T follicular helper cell (primary cell): ENCODE data around the gene APBA2.

Source experiments
- DNase-seq: peaks from one replicate; pipeline ENCODE4 v3.0.0-alpha.2; 2020; ENCODE audit warnings: low read depth

The APBA2 gene

DNA sequence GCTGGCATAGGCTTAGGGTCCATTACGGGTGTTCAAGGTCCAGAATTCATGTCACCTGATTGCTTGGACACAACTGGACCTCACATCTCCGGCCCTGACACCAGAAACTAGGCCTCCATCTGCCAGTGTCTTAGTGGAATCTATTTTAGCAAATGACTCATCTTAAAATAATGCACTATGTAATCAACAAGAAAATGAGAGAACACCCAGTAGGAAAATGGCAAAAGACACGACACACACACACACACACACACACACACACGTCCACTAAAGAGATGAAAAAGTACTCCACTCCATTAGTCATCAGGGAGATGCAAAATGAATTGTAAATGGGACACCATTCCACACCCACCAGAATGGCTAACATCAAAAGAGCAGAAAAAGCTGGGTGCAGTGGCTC lies 11.2 kb downstream of the APBA2 start:
- no peak for DNase-seq

DNA sequence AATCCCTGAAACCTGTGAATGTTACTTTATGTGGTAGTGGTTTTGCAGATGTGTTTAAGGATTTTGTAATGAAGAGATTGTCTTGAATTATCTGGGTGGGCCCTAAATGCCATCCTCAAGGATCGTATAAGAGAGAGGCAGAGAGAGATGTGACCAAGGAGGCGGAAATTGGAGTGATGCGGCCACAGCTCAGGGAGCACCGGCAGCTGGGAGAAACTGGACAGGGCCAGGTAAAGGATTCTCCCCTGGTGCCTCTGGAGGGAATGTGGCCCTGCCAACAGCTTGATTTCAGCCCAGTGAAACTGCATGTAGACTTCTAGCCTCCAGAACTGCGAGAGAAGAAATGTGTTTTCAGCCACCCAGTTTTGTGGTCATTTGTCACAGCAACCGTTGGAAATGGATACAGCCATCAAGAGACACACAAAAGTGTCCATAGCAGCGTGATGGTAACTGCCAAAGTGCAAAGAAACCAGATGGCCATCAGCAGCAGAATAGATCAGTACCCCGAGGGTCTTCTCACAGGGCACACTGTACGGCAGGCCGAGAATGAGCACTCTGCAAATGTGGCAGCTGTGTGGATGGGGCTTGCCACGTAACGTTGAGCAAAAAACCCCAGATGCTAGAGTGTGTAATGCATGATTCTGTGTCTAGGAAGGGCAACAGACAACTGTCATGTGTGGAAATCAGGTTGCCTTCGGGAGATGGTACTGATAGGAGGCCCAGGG lies 12.2 kb downstream of the APBA2 start:
- DNase-seq = no peak

GRCh38 chr15:28899061-28899738 lies 13.4 kb downstream of the APBA2 start:
- DNase-seq = no peak

- no peak for DNase-seq
Observed at GRCh38 chr15:28900041-28900891, 14.5 kb downstream of the APBA2 start.

GRCh38 chr15:28900892-28901586 lies 15.3 kb downstream of the APBA2 start:
- DNase-seq = no peak

GRCh38 chr15:28901587-28901980 lies 15.8 kb downstream of the APBA2 start:
- DNase-seq = no peak

DNA sequence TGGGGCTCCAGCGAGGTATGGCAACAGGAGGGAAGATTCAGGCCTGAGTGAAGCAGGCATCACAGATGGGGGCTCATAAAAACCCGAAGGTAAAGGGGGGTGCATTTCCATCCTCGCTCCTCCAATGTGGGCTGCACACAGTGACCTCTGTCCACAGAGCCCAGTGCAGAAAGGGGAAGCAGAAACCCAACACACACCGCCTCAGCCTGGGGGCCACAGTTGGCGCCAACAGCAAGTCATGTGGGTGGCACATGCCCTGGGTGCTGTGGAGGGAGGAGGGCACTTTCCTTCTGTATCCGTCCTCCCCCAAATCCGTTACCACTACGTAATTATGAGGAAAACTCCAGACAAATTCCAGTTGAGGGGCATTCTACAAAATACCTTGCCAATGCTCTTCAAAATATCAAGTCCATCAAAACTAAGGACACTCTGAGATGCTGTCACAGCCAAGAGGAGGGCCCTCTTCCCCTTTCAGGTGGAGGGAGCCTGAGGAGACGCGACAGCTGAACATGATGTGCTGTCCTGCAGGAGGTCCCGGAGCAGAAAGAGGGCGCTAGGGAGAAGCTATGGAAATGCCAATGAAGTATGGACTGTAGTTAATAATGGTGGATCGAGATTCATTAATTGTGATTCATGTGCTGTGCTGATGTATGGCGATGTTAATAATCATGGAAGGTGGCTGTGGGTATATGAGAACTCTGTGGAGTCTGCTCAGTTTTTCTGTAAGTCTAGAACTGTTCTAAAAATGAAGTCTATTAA lies 16.4 kb downstream of the APBA2 start:
- no peak for DNase-seq

GRCh38 chr15:28902856-28903255 lies 17.1 kb downstream of the APBA2 start:
- no peak for DNase-seq

DNA sequence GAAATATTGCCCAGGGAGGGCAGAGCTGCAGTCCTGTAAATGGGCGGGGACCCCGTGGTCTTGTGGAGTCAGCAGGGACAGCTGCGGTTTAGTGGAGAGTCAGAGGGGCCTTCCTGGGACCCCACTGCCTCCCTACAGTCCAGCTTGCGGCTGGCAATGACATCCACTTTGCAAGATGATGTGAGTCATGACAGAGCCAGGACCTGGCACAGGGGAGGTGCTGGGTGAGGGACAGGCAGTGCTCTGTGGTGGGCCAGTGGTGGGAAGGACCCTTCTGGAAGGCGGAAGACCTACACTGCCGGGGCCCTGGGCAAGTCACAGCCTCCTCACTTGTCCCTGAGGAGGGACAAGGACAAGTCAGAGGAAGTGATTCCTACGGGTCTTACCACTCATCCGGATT lies 17.8 kb downstream of the APBA2 start:
- DNase-seq = no peak

- no peak for DNase-seq
Observed at GRCh38 chr15:28904003-28904402, 18.2 kb downstream of the APBA2 start.

DNA sequence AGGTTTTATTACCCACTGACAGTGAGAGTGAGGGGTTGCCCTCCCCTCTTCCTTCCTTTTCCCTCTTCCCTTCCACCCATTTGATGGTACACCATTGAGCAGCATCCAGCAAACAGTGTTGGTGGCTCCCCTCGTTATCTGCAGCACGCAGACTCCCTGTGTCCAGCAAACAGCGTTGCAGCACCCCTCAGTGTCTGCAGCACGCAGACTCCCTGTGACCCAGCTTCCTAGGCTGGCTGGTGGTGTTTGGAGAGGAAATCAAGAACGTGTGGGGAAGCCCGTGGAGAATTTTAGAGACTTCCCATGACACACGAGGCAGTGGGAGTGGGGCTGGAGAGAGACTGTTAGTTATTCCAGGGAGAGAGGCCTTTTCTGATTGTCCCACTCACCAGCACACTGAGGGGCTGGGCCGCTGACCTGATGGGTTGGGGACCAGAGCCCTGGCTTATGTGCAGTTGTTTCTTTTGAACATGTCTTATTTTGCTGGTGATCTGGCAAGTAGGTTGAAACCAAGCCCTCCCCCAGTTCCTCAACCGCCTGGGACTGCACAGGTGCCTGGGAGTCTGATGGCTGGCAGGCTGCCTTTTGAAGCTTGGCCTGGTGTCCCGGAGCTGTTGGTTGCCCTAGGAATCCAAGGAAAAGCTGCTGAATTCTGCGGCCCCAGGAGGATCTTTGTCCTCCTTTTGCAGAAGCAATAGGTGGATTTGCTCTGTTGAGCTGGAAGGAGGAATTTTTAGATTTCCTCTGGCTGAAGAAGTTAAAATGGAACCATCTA lies 19.0 kb downstream of the APBA2 start:
- DNase-seq = no peak

DNA sequence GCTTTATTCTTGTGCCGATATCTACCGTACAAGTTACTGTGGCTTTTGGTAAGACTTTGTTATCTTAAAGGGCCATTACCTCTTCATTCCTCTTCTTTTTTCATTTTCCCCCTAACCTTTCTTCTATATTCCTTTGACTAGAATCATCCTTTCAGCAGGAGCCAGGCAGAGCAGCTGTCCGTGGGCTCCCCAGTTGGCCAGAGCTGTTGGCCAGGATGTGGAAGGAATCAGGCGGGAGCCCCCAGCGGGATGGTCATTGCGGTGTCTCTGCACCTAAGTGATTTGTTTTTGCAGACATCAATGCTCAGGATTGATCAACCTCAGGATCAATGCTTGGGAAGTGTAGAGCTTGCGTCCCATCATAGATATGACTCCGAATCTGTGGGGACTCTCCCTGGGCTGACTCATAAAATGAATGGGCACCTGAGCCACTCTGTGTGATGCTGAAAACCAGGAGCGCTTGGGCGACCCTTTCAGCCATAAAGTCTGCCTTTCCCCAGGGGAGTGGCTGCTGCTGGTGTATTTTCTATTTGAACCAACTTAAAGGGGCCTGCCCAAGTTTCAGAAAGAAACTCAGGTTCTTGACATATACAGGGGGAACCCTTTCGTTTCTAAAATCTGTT lies 21.7 kb downstream of the APBA2 start:
- no peak for DNase-seq

DNA sequence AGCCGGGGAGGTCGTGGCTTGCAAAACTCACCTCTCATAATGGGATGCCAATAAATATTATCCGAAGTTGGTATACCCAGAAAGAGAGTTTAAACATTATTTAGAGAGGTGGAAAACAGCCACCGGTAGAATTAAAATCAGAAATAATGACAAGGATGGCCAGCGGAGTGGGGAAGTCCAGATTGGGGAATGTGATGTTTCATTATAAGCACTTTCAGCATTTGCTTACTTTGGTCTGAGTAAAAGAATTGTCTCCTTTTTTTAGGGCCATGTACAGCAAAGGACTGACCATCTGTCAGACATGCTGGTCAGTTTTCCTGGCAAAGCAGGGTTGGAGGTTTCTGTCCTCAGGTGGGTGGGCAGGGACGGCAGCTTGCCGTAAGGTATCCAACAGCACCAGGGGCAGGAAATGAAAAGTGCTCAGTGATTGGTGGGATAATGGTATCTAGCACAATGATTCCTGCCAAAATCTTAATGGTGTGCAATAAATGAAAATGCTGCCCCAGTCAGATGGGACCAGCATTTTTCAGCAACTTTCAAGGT lies 24.3 kb downstream of the APBA2 start:
- DNase-seq = no peak

DNA sequence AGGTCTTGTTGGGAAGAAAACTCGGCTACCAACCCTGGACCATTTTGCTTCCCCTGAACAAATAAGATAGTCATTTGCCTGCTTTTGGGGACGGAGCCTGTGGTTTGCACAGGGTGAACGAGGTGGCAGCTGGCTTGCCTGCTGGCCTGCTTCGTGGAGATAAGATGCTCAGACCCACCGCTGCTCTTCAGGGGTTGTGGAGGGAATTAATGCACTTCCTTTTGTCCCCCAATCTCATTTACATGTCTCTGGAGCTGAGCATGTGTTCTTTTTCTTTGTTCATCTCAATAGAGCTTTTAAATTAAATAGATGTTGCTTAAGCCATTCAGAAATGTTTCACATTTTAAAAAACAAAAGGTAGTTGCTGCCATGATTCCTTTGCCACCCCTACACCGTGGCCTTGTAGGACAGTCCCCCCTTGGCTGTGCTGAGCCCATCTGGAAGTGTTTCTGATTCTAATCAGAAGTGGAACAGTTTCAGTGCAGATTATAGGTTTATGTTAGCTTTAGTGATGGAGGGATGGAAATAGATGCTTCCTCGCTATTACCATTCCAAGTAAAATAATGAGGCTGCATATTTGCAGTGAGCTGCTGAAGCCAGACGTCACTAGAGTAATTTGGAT lies 25.6 kb downstream of the APBA2 start:
- no peak for DNase-seq

GRCh38 chr15:28912422-28912821 lies 26.6 kb downstream of the APBA2 start:
- DNase-seq = no peak

DNA sequence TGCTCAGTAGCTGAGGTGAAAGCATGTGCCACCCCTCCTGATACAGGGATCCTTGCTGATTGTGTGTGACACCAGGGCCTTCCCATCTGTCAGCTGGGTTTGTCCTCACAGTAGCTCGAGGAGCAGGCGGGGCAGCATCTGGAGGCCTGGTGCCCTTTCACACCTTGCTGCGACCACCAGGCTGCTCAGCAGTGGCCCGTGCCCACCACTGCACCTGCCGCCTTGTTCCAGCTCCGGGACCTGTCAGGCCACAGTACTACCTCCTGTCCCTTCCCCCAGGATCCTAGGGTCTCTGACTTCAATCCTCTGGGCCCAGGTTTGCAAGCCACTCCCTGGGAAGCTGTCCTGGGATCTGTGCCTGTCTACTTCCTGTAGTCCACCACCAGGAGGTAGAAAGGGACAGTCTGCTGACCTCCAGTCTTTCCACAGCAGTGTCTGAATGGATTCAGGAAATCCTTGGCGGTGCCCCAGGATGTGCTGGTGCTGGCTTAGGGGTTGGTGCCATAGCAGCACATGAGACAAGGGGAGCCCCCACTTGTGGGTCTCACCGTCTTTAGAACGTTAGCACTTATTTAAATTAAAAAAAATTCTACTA lies 27.5 kb downstream of the APBA2 start:
- DNase-seq = no peak

DNA sequence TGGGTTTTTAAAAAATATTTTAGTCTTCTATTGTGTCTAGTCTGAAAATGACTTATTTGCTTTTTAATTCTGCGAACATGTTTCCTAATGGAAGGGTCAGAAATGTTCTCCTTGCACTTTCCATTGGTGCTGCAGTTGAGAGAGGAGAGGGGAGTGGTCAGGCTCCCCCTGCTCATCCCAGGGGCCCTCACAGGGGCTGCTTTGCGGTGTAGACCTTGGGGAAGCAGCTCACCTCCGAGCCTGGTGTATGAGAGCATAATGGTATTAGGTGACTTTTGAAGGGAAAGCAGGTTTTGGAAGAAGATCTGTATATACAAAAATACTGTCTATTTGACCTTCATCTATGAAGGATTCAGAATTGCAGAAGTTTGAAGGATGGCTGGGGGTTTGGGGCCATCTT lies 28.3 kb downstream of the APBA2 start:
- no peak for DNase-seq

- DNase-seq = no peak
Observed at GRCh38 chr15:28914483-28915023, 28.8 kb downstream of the APBA2 start.
